Stimulated activated CD8-positive, alpha-beta memory T cell treated with anti-CD3 and anti-CD28 coated beads, Interleukin-7, amount 100 ng/mL, for 24 hours (primary cell): Measurements from ENCODE around the gene CES1.
"Not testable (repeated sequence)": the region's sequence is repeated elsewhere in the genome, so short reads cannot be mapped to it uniquely, and the experiment has no call there.

Experiments
- DNase-seq: peaks from one replicate; pipeline ENCODE4 v3.0.0-alpha.2; 2020; ENCODE audit warnings: low read depth

Gene CES1

DNA sequence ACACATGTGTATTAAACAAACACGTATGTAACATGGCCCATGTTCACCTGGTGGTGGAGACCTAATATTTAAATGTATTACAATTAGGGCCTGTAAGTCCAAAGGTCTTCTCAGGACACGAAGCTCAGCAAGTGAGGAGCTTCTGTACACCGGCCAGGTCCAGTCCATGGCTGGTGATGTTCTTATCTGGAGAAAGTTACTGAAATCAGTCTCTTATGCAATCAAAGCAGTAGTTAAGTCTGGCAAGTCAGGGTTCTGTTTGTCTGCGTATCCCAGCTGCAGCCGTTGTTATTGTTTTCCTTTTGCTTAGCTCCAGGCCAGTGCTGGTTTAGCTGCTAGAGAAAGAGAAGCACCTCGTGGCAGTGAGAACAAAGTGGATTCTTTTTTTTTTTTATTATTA lies 41.4 kb downstream of the CES1 start:
- DNase-seq = not testable (repeated sequence)

- not testable (repeated sequence) for DNase-seq
Observed at GRCh38 chr16:55790240-55790639, 42.7 kb downstream of the CES1 start.

DNA sequence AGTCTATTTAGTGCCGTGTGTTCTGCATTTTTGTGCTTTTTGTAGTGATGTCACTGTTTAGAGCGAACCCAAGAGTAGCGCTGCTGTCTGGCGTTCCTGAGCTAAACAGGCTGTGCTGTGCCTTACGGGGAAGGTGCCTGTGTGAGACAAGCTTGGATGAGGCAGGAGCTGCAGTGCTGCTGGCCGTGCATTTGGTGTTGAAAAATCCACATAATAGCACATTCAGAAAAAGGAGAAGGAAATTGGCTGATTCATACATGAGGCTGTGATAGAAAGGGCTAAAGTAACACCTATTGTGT lies 50.2 kb downstream of the CES1 start:
- not testable (repeated sequence) for DNase-seq

DNA sequence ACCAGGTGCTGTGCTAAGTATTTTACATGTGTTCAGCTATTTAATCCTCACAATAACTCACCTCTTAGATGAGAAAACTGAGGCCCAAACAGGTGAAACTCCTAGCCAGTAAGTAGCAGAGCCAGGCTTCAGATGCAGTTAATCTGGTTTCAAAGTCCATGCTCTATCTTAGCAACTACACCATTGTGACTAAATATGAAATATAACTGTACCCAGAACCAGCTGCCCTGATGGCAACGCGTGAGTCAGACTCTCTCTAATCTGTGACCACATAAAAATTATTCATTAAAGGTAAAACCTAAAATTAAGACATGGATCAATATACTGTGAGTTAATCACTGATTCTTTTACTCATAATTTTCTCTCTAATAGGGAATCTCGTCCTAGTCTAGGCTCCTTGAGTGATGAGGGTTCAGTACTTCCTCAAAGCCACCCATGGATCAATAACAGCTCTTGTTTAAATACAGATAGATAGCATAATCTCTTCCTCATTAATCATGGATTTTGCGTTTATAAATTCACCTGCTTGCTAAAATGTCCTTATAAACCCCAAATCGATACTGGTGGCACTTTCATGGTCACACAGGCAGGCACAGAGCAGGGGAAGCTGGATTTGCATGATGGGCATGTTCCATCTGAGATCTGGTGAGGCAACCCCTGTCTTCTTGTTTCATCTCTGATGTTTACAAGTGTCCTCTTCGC lies 50.7 kb downstream of the CES1 start:
- DNase-seq = not testable (repeated sequence)

DNA sequence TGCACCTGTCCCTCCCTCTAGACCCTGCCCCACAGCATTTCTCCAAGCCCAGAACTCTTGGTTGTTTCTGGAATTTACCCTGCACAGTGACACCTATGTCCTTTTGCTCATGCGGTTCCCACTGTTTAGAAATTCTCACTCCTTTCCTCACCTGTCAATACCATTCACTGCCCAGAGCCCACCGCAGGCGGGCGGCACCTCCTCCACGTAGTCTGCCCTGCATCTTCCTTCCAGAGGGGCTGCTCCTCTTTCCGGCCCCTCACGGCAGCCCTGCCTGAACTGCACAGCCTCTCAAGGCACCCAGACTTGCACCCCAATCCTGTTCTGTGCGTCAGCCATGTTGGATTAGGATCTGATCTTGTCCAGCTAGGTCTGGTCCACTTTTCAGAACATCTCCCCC lies 51.4 kb downstream of the CES1 start:
- DNase-seq = not testable (repeated sequence)

DNA sequence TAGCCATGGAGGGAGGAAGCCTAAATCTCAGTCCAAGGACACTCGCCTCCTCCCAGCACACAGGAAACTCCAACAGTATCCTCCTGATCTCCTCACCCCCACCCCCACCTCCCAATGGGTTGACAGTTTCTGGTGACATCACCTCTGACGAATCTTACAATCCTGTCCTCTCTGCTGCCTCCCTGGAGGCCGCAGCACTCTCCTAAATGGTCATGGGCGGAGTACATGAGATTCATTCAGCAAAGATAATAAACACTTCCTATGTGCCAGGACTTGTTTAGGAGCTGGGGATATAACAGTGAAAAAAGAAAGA lies 52.8 kb downstream of the CES1 start:
- DNase-seq = not testable (repeated sequence)

DNA sequence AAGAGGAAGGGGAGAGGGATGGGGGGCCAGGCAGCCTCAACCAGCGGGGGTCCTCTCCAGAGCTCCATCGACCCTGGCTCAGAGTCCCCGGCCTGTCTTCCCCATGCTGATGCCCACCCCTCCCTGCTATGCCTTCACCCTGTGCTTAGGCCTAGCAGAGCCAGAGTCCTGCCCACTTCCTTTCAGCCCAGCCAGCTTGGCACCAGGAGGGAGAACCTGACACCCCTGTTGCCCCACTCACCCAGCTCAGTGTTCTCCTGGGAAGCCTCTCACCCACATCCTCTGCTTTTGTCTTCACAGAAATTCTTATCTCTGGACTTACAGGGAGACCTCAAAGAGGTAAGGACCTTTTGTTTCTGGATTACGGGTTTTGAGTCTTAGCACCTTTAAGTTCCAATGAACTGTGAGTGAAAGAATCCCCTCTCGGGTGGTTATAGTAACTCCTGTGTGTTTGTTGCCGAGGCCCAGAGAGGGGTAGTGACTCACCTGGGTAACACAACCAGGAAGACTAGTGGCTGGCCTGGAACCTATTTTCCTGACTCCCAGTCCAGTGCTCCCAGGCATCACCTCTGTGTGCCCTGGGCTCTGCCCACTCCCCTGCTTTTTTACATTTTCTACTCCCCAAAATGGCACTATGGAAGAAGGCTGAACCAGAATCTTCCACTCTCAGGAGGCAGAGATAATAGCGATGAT lies 53.3 kb downstream of the CES1 start:
- DNase-seq = no peak

DNA sequence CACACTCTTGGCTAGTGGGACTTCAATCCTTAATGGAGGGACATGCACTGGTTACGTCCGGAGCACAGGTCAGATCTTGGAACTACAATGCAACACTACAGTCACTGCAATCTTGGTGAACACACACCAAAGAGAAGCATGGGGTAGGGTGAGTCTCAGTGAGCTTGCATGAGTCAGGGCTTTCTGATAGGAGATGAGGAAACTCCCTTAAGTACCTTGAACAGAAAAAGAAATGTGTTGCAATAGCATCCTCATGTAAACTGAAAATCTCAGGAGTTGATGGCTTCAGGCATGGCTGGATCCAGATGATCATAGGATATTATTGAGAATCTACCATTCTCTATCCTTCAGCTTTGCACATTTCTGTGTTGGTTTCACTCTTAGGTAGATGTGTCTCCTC lies 54.1 kb downstream of the CES1 start:
- DNase-seq = no peak

- DNase-seq = no peak
Observed at GRCh38 chr16:55775857-55776256, 57.0 kb downstream of the CES1 start.

GRCh38 chr16:55773859-55774549 lies 58.9 kb downstream of the CES1 start:
- DNase-seq = no peak

- no peak for DNase-seq
Observed at GRCh38 chr16:55765161-55765560, 67.7 kb downstream of the CES1 start.

DNA sequence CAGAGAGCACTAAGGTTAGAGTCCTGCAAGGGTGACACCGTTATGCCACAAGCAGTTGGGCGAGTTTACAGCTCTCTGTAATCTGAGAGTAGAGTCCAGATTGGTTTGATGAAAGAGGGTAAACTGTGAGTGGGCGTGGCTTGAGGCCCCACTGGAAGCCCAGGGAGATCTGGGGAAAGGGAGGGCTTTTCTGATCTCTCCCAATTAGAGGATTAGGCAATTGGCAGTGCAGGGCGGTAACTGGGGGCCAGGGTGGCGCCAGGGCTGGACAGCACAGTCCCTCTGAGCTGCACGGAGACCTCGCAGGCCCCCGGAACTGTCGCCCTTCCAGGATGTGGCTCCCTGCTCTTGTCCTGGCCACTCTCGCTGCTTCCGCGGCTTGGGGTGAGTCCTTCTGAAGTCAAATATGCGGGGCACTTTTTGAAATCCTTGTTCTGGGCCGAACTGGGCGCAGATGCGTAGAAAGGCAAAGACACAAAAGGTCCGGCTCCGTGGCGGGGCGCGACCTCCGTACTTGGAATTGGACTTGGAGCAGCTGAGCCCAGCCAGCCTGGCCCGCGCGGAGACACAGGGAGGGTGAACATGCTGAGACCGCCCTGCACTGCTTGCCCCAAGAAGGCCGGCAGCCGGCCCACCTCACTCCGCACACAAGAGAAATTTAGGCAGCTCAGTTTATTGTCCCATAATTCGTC lies 72.4 kb downstream of the CES1 start:
- DNase-seq = no peak

DNA sequence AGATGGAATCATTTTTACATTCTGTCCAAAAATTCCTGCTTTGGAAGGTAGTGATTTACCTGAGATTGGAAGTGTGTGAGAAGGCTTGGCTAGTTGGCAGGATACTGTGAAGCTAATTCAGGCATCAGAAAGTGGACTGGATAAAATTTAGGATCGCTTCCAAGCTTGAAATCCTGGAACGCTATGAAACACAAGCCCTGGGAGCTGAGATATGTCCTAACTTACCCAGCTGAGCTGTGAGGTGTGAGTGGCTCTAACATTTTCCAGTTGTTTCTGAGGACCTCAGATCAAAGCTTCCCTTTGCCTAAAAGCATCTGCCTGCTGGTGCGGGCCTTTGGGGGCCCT lies 73.0 kb downstream of the CES1 start:
- DNase-seq = not testable (repeated sequence)

GRCh38 chr16:55757595-55758527 lies 75.0 kb downstream of the CES1 start:
- DNase-seq = not testable (repeated sequence)

- no peak for DNase-seq
Observed at GRCh38 chr16:55756963-55757362, 75.9 kb downstream of the CES1 start.

DNA sequence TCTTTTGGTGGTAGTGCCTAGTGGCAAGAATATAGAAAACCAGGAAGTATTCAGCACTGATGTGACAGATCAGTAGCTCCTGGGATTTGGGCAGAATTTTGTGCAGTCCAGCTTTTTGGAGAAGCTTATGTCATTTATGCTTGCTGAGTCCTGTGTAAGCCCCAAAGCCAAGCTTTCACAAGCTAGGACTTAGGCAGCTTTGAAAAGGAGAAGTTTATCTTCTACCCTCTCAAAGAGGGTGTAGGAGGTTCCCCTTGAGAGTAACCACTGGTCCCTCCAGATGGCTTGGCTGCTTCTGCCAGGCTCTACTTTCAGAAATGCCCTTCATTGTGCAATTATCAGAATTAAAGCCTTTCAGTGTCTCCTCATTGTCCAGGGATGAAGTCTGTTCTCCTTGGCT lies 78.8 kb downstream of the CES1 start:
- no peak for DNase-seq

DNA sequence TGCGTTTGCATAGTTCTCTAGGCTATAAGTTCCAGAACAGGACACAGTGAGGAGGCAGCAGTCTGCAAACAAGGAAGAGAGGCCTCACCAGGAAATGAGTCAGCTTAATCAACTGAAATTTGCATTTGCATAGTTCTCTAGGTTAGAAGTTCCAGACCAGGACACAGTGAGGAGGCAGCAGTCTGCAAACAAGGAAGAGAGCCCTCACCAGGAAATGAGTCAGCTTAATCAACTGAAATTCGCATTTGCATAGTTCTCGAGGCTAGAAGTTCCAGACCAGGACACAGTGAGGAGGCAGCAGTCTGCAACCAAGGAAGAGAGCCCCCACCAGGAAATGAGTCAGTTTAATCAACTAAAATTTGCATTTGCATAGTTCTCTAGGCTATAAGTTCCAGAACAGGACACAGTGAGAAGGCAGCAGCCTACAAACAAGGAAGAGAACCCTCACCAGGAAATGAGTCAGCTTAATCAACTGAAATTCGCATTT lies 79.7 kb downstream of the CES1 start:
- not testable (repeated sequence) for DNase-seq
